GM10266 (cell line): ENCODE measurements around the gene VGLL3.

Experiments
- DNase-seq: peaks from one replicate; pipeline ENCODE4 v3.0.0; 2012; ENCODE audit errors: extremely low spot score
- CTCF ChIP-seq: IDR thresholded peaks from 2 replicates; pipeline ENCODE4 v1.5.1; 2012; ENCODE audit warnings: mild to moderate bottlenecking, low read depth; ENCODE audit not compliant: control insufficient read depth, insufficient read depth; ENCODE audit errors: missing control alignments

The VGLL3 gene

GRCh38 chr3:86913160-86913559, 77.8 kb downstream of the VGLL3 start:
- no peak for DNase-seq
- TF ChIP-seq CTCF, result no peak

DNA sequence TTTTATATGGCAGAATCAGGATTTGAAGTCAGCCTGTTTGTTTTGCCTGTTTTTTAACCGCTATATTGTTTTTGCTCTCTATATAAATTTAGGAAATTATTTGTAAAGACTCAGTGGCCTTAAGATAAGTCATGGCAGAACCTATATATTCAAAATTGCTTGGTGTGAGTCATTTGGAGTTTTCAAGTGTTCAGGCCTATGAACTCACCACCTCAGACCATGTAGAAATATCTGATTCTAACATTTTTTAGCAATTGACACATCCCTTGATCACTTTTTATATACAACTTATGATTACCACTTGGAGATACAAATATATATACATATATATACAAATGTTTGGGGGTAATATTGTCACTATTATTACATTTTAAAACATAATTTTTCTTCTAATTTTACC, 95.7 kb downstream of the VGLL3 start:
- no peak for TF ChIP-seq CTCF
- no peak for DNase-seq

GRCh38 chr3:86890741-86891396, 100.1 kb downstream of the VGLL3 start:
- TF ChIP-seq CTCF, result no peak
- DNase-seq, result no peak
